RWPE2 (cell line): Measurements from ENCODE around the gene DTNB.

ENCODE experiments used
- ATAC-seq: fragments of 200-7000 bp; cut with Tn5 transposase; 3 replicates; pipeline ENCODE4 v1.9.1; 2021; ENCODE audit warnings: low read depth
- DNase-seq: peaks from one replicate; pipeline ENCODE4 v3.0.0-alpha.2; 2020; ENCODE audit warnings: low spot score
- H3K27ac ChIP-seq: fragments of 450-650 bp; 2 replicates; pipeline ENCODE4 v1.5.1; 2017; ENCODE audit warnings: mild to moderate bottlenecking; ENCODE audit not compliant: poor library complexity, severe bottlenecking
- H3K27me3 ChIP-seq: fragments of 250-450 bp; sonication (Bioruptor Pico); 2 replicates; pipeline ENCODE4 v1.5.1; 2021; ENCODE audit warnings: mild to moderate bottlenecking, moderate library complexity; ENCODE audit not compliant: insufficient read depth, poor library complexity, severe bottlenecking
- H3K36me3 ChIP-seq: fragments of 250-450 bp; sonication (Bioruptor Pico); 2 replicates; pipeline ENCODE4 v1.5.1; 2020; ENCODE audit warnings: low read depth, mild to moderate bottlenecking, moderate library complexity
- H3K4me1 ChIP-seq: fragments of 250-450 bp; sonication (Bioruptor Pico); 2 replicates; pipeline ENCODE4 v1.5.1; 2021; ENCODE audit warnings: mild to moderate bottlenecking, moderate library complexity; ENCODE audit not compliant: insufficient read depth, poor library complexity, severe bottlenecking
- H3K4me3 ChIP-seq: fragments of 250-450 bp; sonication (Bioruptor Pico); 2 replicates; pipeline ENCODE4 v1.5.1; 2021; ENCODE audit warnings: mild to moderate bottlenecking, moderate library complexity; ENCODE audit not compliant: severe bottlenecking
- H3K9me3 ChIP-seq: fragments of 250-450 bp; sonication (Bioruptor Pico); 2 replicates; pipeline ENCODE4 v1.5.1; 2021; ENCODE audit warnings: mild to moderate bottlenecking, moderate library complexity; ENCODE audit not compliant: severe bottlenecking
- TF ChIP-seq, protein P1 (sequence below): fragments of 450-650 bp; IDR thresholded peaks from one replicate; pipeline ENCODE4 v1.5.1; 2017; ENCODE audit warnings: mild to moderate bottlenecking, moderate library complexity; ENCODE audit not compliant: poor library complexity, severe bottlenecking

DTNB gene

DNA sequence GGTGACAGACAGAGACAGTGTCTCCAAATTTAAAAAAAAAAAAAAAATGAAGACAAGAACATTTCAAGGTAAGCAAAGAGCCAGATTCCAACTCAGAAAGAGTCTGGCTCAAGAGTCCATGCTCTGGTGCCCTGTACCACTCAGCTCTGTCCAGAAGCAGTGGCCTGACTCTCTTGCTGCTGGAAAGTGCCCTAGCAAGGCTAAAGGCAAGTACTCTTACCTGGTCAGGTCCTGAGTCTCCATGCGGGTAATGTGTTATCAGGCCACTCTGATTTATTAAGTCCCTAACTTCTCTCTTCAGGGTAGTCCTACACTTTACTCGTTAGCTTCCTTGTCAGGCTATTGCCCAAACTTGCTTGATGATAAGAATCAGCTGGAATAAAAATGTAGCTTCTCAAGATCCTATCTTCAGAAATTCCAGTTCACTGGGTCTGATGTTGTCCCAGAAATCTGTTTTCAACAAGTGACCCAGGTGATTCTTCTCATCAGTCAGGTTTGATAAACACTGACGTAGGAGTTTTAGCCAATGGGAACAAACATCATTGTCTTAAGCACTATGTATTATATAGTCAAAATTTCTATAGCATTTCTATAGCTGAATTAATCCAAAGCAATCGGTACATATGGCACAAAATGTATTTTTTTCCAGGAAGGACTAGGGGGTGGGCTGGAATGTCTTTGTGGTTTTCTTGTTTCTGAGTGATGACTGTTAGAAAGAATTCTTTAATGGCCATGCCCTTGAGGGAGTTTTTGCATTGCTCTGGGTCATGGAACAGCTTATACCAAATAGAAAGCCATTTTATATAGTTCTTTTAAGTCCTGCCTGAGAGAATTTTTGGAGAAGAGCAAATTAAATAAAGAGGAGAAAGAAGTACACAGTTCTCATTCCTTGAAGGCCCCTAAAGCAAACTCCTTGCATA lies 191.7 kb downstream of the DTNB start:
- Histone ChIP-seq H3K27me3 (no peaks in the 10 kb centered on the region), H3K36me3 (peaks cover 15% of the 10 kb centered on the region; the same call in 1 of the 2 replicates), H3K4me1 (peaks cover 6% of the 10 kb centered on the region), H3K27ac (no peak overlapping the region), H3K4me3 (no peak overlapping the region), H3K9me3 (no peaks in the 10 kb centered on the region)
- no peak for DNase-seq
- TF ChIP-seq, protein P1, sequence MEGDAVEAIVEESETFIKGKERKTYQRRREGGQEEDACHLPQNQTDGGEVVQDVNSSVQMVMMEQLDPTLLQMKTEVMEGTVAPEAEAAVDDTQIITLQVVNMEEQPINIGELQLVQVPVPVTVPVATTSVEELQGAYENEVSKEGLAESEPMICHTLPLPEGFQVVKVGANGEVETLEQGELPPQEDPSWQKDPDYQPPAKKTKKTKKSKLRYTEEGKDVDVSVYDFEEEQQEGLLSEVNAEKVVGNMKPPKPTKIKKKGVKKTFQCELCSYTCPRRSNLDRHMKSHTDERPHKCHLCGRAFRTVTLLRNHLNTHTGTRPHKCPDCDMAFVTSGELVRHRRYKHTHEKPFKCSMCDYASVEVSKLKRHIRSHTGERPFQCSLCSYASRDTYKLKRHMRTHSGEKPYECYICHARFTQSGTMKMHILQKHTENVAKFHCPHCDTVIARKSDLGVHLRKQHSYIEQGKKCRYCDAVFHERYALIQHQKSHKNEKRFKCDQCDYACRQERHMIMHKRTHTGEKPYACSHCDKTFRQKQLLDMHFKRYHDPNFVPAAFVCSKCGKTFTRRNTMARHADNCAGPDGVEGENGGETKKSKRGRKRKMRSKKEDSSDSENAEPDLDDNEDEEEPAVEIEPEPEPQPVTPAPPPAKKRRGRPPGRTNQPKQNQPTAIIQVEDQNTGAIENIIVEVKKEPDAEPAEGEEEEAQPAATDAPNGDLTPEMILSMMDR = no peak
- peak; percentile 51; the same call in 1 of the 3 replicates for ATAC-seq

DNA sequence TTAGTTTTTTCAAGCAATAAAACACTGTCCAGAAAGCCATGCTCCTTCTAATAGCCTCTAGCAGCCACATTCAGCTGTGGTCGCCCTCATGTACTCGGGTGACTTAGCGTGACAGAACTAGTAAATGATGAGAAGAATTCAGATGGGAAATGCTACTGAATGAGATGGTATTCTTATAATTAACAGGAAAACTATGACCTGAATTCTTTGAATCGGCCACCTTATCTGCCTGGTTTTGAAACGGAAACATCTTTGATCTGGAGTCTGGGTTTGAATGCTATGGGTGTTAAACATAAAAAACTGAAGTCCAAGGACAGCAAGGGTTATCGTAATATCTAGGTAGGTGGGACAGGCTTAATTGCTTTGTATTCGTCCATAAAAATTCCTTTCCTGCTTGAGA lies 192.8 kb downstream of the DTNB start:
- H3K36me3 ChIP-seq = peaks cover 15% of the 10 kb centered on the region; the same call in 1 of the 2 replicates
- peaks cover 6% of the 10 kb centered on the region for H3K4me1 ChIP-seq
- ATAC-seq (no peak), DNase-seq (no peak)
- TF ChIP-seq, protein P1 = no peak
- H3K4me3 ChIP-seq = no peak overlapping the region
- H3K27me3 ChIP-seq = no peaks in the 10 kb centered on the region
- H3K9me3 ChIP-seq = peaks cover 5% of the 10 kb centered on the region
- no peak overlapping the region for H3K27ac ChIP-seq

DNA sequence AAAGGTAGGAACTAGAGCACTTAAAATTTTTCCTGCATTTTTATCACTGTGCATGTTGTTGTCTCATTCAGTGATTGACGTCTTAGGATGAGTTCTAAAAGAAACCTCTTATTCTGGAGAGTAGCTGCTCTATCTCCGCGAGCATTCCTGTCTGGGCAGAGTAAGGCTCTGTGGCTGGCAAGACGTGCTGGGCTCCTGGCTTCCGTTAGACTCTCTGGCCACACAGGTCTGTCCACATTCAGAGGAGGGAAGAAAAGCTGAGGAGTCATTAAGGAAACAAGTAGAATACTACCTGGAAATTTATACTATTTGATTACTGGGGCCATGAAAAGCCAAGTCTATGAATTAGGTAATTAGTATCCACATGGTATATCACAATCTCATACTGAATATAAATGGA lies 193.6 kb downstream of the DTNB start:
- Histone ChIP-seq H3K27ac (no peak overlapping the region), H3K36me3 (peaks cover 15% of the 10 kb centered on the region; the same call in 1 of the 2 replicates), H3K27me3 (no peaks in the 10 kb centered on the region), H3K9me3 (peaks cover 7% of the 10 kb centered on the region), H3K4me3 (no peak overlapping the region), H3K4me1 (peaks cover 6% of the 10 kb centered on the region)
- DNase-seq (no peak), ATAC-seq (no peak)
- TF ChIP-seq, protein P1 = no peak

DNA sequence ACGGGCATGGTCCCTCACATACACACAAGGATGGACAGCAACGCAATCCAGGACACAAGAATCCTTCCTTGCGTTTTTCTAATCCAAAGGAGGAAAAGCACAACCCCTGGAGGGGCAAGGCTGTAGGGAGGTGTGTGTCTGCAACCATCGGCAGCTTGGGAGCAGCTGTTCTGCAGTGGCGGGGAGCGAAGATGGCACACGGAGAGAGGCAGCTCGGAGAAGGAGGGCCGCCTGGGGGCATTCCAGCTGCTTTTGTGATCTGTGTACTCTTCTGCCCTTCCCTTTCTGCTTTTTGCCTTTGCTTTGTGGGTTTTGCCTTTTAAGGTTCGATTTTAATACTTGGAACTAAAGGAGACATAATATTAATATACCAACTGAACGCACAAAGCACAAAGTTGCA lies 194.6 kb downstream of the DTNB start:
- Histone ChIP-seq H3K27ac (no peak overlapping the region), H3K4me3 (no peak overlapping the region), H3K27me3 (no peaks in the 10 kb centered on the region), H3K9me3 (peaks cover 7% of the 10 kb centered on the region), H3K36me3 (peaks cover 15% of the 10 kb centered on the region; the same call in 1 of the 2 replicates), H3K4me1 (peaks cover 6% of the 10 kb centered on the region)
- no peak for DNase-seq
- ATAC-seq = no peak
- TF ChIP-seq, protein P1 = no peak
